GM12878 (cell line): Measurements from ENCODE around the gene GLT1D1. TPM values are rescaled to one million over a fixed set of nuclear protein-coding genes. Genes with fewer than 3 reads are reported as not detected.

Experiments
- BCL3 ChIP-seq: IDR thresholded peaks from 2 replicates; pipeline ENCODE4 v1.6.1; 2011; ENCODE audit warnings: borderline replicate concordance, low read depth, mild to moderate bottlenecking, moderate library complexity, low read length; ENCODE audit not compliant: insufficient read depth, poor library complexity, severe bottlenecking
- CREM ChIP-seq: IDR thresholded peaks from 2 replicates; pipeline ENCODE4 v1.6.1; 2014; ENCODE audit warnings: antibody characterized with exemption, low read depth
- DPF2 ChIP-seq: fragments of 450-650 bp; IDR thresholded peaks from 2 replicates; pipeline ENCODE4 v1.6.1; 2017; ENCODE audit warnings: mild to moderate bottlenecking
- EED ChIP-seq: sonication (generic); IDR thresholded peaks from 2 replicates; pipeline ENCODE4 v1.6.1; 2016; ENCODE audit warnings: antibody characterized with exemption, low read depth
- EP300 ChIP-seq, 2 experiments: fragments of 150-350 bp in 1 of 2; IDR thresholded peaks; 2 replicates each; pipeline ENCODE4 v1.6.1; 2011 to 2012; ENCODE audit warnings: low read depth in 2 of 2, low read length in 2 of 2, borderline replicate concordance in 1 of 2, improper control_type of control experiment in 1 of 2, inconsistent platforms in 1 of 2; ENCODE audit not compliant: control insufficient read depth in 1 of 2
- ETV6 ChIP-seq, 2 experiments: fragments of 450-650 bp in 1 of 2; IDR thresholded peaks in 1 of 2; conservative IDR thresholded peaks in 1 of 2; 2 replicates each; pipeline ENCODE4 v1.6.1; 2014; ENCODE audit warnings: antibody characterized with exemption in 1 of 2, borderline replicate concordance in 1 of 2, low read depth in 1 of 2, mild to moderate bottlenecking in 1 of 2, moderate library complexity in 1 of 2
- IRF5 ChIP-seq: fragments of 450-650 bp; IDR thresholded peaks from 2 replicates; pipeline ENCODE4 v1.6.1; 2017; ENCODE audit warnings: borderline replicate concordance
- JUNB ChIP-seq: IDR thresholded peaks from 2 replicates; pipeline ENCODE4 v1.6.1; 2016; ENCODE audit warnings: antibody characterized with exemption, mild to moderate bottlenecking
- MYB ChIP-seq: fragments of 150-350 bp; IDR thresholded peaks from 2 replicates; pipeline ENCODE4 v1.6.1; 2014; ENCODE audit warnings: mild to moderate bottlenecking, low read depth, low read length, borderline replicate concordance
- NBN ChIP-seq: fragments of 450-650 bp; IDR thresholded peaks from 2 replicates; pipeline ENCODE4 v1.6.1; 2016
- PAX5 ChIP-seq: IDR thresholded peaks from 2 replicates; pipeline ENCODE4 v1.6.1; 2011; ENCODE audit warnings: low read depth, low read length, borderline replicate concordance
- RFX5 ChIP-seq: IDR thresholded peaks from 2 replicates; pipeline ENCODE4 v1.6.1; 2011; ENCODE audit warnings: low read depth, low read length, improper control_type of control experiment
- SIN3A ChIP-seq: IDR thresholded peaks from 2 replicates; pipeline ENCODE4 v1.6.1; 2012; ENCODE audit warnings: low read depth, low read length, improper control_type of control experiment
- SMAD1 ChIP-seq: fragments of 450-650 bp; IDR thresholded peaks from 2 replicates; pipeline ENCODE4 v1.6.1; 2018; ENCODE audit warnings: mild to moderate bottlenecking, low read depth; ENCODE audit not compliant: partially characterized antibody
- SREBF1 ChIP-seq: IDR thresholded peaks from 2 replicates; pipeline ENCODE4 v1.6.1; 2012; ENCODE audit warnings: mild to moderate bottlenecking, low read length
- WRNIP1 ChIP-seq: IDR thresholded peaks from 2 replicates; pipeline ENCODE4 v1.6.1; 2011; ENCODE audit warnings: low read depth, low read length, improper control_type of control experiment, borderline replicate concordance
- YBX1 ChIP-seq: fragments of 450-650 bp; IDR thresholded peaks from 2 replicates; pipeline ENCODE4 v1.6.1; 2016; ENCODE audit warnings: antibody characterized with exemption
- ZBED1 ChIP-seq: IDR thresholded peaks from 2 replicates; pipeline ENCODE4 v1.6.1; 2016; ENCODE audit warnings: borderline replicate concordance
- ZNF274 ChIP-seq: IDR thresholded peaks from one replicate; pipeline ENCODE4 v1.8.0; 2011; ENCODE audit not compliant: insufficient read length, insufficient read depth
- ZNF384 ChIP-seq: IDR thresholded peaks from 2 replicates; pipeline ENCODE4 v1.6.1; 2012; ENCODE audit warnings: low read depth, mild to moderate bottlenecking, low read length, improper control_type of control experiment, borderline replicate concordance
- ZSCAN29 ChIP-seq: fragments of 450-650 bp; IDR thresholded peaks from 2 replicates; pipeline ENCODE4 v1.6.1; 2017; ENCODE audit warnings: mild to moderate bottlenecking, moderate library complexity
- polyA plus RNA-seq, 11 experiments: library from polyadenylated mRNA; depleted of rRNA in 4 of 11; unstranded in 6 of 11; stranded (reverse) in 5 of 11; fragments of >200 nt; fragmentation: Nextera tagmentation in 4 of 11; fragmentation: Illumina TruSeq in 1 of 11; extraction: Ambion mirVana in 4 of 11; extraction: Trizol in 1 of 11; gene quantifications; 1 replicate in 1 of 11; 2 replicates in 10 of 11; pipeline versions ENCODE4 v1.2.1 to v1.2.3, GENCODE V29; 2011 to 2016; ENCODE audit warnings: inconsistent platforms in 2 of 11, missing spikeins in 2 of 11, low read depth in 1 of 11
- total RNA-seq, 4 experiments: library from RNA; depleted of rRNA in 3 of 4; stranded (reverse); fragments of >200 nt in 3 of 4; fragmentation: Illumina TruSeq in 1 of 4; extraction: Trizol in 1 of 4; gene quantifications; 2 replicates each; pipeline versions ENCODE4 v1.2.1 to v1.2.3, GENCODE V29; 2013 to 2021
- TF ChIP-seq, protein P1 (sequence below): IDR thresholded peaks from 2 replicates; pipeline ENCODE4 v1.6.1; 2012; ENCODE audit warnings: improper control_type of control experiment, low read depth, low read length; ENCODE audit not compliant: insufficient replicate concordance

Gene GLT1D1
- total and polyA plus RNA-seq, 10 of the 15 experiments (the other 5 are each of a cell fraction or from before 2014, with no cell fraction given) = 0.42 to 62.8 (median 3.0) TPM

DNA sequence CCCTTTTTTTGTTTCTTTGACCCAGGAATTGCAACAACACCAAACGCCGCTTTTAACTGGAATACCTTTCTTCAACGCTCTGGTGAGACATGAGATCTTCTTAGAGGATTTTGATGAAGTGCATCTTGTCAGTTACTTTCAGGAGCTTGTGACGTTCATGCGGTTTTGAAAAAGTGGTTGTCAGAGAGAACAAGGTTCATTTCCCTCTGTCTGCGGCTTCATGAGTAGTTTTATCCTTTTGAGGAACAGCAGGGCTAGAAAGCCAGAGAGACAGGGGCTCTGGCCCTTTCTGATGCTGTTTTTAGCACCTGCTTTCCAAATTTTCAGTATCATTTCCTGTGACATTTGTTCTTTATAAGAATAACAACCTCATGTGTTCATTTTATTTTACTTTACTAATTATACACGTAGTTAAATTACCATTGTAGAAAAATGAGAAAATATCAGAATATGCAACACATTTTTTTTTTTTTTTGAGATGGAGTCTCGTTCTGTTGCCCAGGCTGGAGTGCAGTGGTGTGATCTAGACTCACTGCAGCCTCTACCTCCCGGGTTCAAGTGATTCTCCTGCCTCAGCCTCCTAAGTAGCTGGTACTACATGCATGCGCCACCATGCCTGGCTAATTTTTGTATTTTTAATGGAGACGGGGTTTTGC is 61.8 kb downstream of the GLT1D1 start (continued):
- TF ChIP-seq SREBF1 (no peak), MYB (0 out of 2 replicates have a peak, but pooled peaks have one; percentile 82), YBX1 (no peak), CREM (peak; percentile 93), DPF2 (peak; percentile 95), ETV6 (conservative IDR thresholded peaks at IDR 0.05 in 1 of 2, IDR thresholded peaks at IDR 0.05 in 1 of 2; ENCODE audit: borderline replicate concordance in 1 of 2, low read depth in 1 of 2) (peak in 1 of 2 experiments; percentile 88; a peak in 2 of 4 replicates), NBN (peak; percentile 84), SIN3A (no peak), ZBED1 (no peak; the same call in 1 of the 2 replicates), EP300 (IDR thresholded peaks at IDR 0.05; ENCODE audit: borderline replicate concordance in 1 of 2, control insufficient read depth in 1 of 2, low read depth in 2 of 2, low read length in 2 of 2) (peak; percentile 95 to 98), ZNF384 (no peak; the same call in 1 of the 2 replicates), WRNIP1 (0 out of 2 replicates have a peak, but pooled peaks have one; percentile 31), BCL3 (peak; percentile 46), IRF5 (no peak), RFX5 (no peak), ZSCAN29 (peak; percentile 23; the same call in 1 of the 2 replicates), JUNB (peak; percentile 52), ZNF274 (no peak), EED (peak; percentile 94), PAX5 (peak; percentile 78), SMAD1 (no peak)
- TF ChIP-seq, protein P1, sequence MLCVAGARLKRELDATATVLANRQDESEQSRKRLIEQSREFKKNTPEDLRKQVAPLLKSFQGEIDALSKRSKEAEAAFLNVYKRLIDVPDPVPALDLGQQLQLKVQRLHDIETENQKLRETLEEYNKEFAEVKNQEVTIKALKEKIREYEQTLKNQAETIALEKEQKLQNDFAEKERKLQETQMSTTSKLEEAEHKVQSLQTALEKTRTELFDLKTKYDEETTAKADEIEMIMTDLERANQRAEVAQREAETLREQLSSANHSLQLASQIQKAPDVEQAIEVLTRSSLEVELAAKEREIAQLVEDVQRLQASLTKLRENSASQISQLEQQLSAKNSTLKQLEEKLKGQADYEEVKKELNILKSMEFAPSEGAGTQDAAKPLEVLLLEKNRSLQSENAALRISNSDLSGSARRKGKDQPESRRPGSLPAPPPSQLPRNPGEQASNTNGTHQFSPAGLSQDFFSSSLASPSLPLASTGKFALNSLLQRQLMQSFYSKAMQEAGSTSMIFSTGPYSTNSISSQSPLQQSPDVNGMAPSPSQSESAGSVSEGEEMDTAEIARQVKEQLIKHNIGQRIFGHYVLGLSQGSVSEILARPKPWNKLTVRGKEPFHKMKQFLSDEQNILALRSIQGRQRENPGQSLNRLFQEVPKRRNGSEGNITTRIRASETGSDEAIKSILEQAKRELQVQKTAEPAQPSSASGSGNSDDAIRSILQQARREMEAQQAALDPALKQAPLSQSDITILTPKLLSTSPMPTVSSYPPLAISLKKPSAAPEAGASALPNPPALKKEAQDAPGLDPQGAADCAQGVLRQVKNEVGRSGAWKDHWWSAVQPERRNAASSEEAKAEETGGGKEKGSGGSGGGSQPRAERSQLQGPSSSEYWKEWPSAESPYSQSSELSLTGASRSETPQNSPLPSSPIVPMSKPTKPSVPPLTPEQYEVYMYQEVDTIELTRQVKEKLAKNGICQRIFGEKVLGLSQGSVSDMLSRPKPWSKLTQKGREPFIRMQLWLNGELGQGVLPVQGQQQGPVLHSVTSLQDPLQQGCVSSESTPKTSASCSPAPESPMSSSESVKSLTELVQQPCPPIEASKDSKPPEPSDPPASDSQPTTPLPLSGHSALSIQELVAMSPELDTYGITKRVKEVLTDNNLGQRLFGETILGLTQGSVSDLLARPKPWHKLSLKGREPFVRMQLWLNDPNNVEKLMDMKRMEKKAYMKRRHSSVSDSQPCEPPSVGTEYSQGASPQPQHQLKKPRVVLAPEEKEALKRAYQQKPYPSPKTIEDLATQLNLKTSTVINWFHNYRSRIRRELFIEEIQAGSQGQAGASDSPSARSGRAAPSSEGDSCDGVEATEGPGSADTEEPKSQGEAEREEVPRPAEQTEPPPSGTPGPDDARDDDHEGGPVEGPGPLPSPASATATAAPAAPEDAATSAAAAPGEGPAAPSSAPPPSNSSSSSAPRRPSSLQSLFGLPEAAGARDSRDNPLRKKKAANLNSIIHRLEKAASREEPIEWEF = no peak
